ENCODE results near the gene SBK2. TPM values are rescaled to one million over a fixed set of nuclear protein-coding genes. Genes with fewer than 3 reads are reported as not detected.

Gene SBK2
- total and polyA plus RNA-seq, 2 donors = not detected

DNA sequence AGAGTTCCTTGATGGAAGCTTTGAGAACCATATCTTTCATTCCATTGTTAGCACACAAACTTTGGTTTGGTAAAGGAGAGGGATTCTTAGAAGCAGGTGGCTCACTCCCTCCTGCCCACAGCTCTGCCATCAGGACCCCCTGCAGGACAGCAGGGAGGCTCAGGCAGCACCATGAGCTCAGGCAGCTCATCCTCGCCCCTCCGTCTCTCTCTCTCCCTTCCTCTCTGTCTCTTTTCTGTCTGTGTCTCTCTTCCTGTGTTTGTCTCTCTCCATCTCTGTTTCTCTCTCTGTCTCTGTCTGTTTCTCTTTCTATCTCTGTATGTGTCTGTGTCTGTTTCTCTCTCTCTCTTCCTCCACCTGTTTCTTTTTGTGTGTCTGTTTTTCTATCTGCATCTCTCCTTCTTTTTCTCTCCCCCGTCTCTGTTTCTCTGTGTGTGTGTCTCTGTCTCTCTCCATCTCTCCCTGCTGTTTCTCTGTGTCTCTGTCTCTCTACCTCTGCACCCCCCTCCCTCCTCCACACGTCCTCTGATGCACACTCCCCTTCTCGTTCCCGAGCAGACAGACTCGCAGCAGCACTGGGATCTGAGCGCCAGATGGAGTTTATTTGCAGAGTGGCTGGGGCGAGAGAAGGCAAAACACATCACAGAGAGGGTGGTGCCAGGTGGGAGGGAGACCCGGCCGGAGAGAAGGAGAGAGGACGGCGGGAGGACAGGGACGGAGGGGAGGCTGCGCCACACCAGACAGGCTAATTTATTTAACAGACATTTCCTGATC is 8.7 kb downstream of the SBK2 start:
- 81% methylated on average over 15 of the region's 15 CpGs for WGBS
- DNase-seq (ENCODE audit: low read depth in 6 of 9, low spot score in 9 of 9) = no peak
- H3K9me3 ChIP-seq (ENCODE audit: control insufficient read depth in 2 of 2, insufficient read depth in 1 of 2, low read length in 1 of 2) = peaks cover 0 to 1% of the 10 kb centered on the region in 2 donors
- peaks cover 0 to 9% of the 10 kb centered on the region in 2 donors for H3K27me3 ChIP-seq (ENCODE audit: control insufficient read depth in 2 of 2, insufficient read depth in 1 of 2, low read length in 1 of 2)
- H3K27ac ChIP-seq (ENCODE audit: low read depth in 1 of 2, low read length in 1 of 2) = no peak overlapping the region
- no peak overlapping the region for H3K4me3 ChIP-seq (ENCODE audit: low read length in 2 of 2)
- no peaks in the 10 kb centered on the region for H3K4me1 ChIP-seq (ENCODE audit: control insufficient read depth in 2 of 2, insufficient read depth in 2 of 2, low read length in 2 of 2)
- no peaks in the 10 kb centered on the region for H3K36me3 ChIP-seq (ENCODE audit: control insufficient read depth in 2 of 2, insufficient read depth in 2 of 2, low read length in 1 of 2)

DNA sequence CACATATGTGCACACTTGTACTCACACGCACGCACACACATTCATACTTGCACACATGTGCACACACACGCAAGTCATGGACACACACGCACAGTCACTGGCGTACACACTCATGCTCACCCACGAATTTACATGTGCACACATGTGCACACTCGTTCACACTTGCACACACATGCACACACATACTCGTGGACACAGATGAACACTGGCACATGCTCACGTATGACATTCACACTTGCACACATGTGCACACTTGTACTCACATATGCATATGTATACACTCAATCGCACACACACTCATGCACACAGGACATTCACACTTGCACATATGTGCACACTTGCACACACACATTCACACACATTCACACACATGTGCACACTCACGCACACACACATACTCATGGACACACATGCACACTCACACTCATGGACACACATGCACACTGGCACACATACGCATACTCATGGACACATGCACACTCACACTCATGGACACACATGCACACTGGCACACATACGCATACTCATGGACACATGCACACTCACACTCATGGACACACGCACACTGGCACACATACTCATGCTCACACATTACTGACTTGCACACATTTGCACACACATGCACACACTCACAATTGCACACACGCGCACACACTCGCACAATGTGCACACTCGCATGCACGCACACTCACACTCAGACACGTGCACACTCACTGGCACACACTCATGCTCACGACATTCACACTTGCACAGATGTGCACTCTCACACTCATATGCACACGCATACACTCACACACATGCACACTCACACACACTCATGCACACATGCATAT is 9.5 kb downstream of the SBK2 start:
- WGBS = 91% methylated on average over 22 of the region's 22 CpGs
- no peak overlapping the region for H3K27ac ChIP-seq (ENCODE audit: low read depth in 1 of 2, low read length in 1 of 2)
- H3K27me3 ChIP-seq (ENCODE audit: control insufficient read depth in 2 of 2, insufficient read depth in 1 of 2, low read length in 1 of 2) = peaks cover 0 to 9% of the 10 kb centered on the region in 2 donors
- H3K36me3 ChIP-seq (ENCODE audit: control insufficient read depth in 2 of 2, insufficient read depth in 2 of 2, low read length in 1 of 2) = no peaks in the 10 kb centered on the region
- no peak for DNase-seq (ENCODE audit: low read depth in 6 of 9, low spot score in 9 of 9)
- H3K4me1 ChIP-seq (ENCODE audit: control insufficient read depth in 2 of 2, insufficient read depth in 2 of 2, low read length in 2 of 2) = no peaks in the 10 kb centered on the region
- no peak overlapping the region for H3K4me3 ChIP-seq (ENCODE audit: low read length in 2 of 2)
- H3K9me3 ChIP-seq (ENCODE audit: control insufficient read depth in 2 of 2, insufficient read depth in 1 of 2, low read length in 1 of 2) = peaks cover 0 to 1% of the 10 kb centered on the region in 2 donors

DNA sequence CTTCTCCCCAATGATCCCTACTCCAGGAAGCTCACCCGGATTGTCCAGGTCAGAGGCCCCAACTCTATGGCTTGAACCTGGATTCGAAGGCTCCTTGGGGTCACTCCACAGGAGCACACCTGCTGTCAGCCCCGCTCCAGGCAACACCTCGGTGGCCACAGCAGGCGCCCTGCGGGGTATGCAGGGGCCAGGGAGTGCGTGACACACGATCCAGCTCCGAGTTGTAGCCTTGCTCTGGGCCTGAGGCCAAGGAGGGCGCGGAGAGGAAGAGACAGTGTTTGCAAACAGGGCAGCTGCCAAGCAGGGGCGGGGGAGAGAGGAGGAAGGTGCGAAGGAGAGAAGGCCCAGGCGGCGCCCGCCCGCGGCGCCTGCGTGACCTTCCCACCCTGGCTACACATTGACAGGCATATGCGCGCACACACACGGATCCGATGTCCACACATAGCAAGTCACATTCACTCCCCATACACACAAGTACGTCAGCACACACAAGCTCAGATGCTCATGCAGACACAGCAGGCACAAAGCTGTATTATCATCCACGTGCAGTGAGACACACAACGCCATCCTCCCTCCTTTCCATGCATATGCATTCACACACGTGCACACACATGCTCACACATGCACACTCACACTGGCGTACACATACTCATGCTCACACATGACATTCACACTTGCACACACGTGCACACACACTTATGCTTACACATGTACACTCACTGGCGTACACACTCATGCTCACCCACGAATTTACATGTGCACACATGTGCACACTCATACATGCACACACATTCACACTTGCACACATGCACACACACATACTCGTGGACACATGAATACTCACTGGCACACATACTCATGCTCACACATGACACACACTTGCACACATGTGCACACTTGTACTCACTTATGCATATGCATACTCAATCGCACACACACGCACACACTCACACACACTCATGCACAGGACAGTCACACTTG is 10.4 kb downstream of the SBK2 start:
- Histone ChIP-seq H3K9me3 (ENCODE audit: control insufficient read depth in 2 of 2, insufficient read depth in 1 of 2, low read length in 1 of 2) (peaks cover 0 to 1% of the 10 kb centered on the region in 2 donors), H3K4me1 (ENCODE audit: control insufficient read depth in 2 of 2, insufficient read depth in 2 of 2, low read length in 2 of 2) (no peaks in the 10 kb centered on the region), H3K36me3 (ENCODE audit: control insufficient read depth in 2 of 2, insufficient read depth in 2 of 2, low read length in 1 of 2) (no peaks in the 10 kb centered on the region), H3K4me3 (ENCODE audit: low read length in 2 of 2) (no peak overlapping the region), H3K27ac (ENCODE audit: low read depth in 1 of 2, low read length in 1 of 2) (no peak overlapping the region), H3K27me3 (ENCODE audit: control insufficient read depth in 2 of 2, insufficient read depth in 1 of 2, low read length in 1 of 2) (peaks cover 0 to 9% of the 10 kb centered on the region in 2 donors)
- WGBS = 49% methylated on average over 35 of the region's 35 CpGs
- DNase-seq (ENCODE audit: low read depth in 6 of 9, low spot score in 9 of 9) = no peak

DNA sequence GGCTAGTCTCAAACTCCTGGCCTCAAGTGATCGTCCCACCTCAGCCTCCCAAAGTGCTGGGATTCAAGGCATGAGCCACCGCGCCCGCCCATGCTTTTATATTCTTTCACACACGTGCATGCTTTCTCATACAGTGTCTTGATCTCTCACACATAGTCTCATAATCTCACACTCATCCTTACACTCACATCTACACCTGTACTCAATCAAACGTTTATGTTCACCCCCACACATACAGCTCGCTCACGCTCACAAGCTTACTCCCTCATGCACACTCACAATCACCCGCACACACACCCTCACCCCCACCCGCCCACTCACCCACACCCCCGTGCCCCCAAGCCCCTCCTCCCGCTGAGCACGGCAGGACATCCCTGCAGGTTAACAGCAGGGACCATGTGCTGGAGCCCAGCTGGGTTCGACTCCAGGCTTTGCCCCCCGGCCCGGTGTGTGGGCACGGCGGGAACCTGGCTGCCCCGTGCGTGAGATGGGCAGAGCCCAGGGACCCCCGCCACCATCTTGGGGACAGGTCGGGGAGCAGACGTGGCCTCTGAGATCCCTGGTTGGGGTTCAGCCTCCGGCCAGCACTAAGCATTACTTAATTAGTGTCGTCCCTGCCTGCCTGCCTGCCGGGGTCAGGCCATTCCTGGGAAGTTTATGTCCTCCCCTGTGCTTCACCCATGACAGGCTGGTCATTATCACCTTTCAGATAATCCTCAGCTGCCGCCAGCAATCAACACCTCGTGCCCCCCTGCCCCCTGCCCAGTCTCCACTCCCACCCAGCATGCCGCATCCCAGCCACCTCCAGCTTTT is 11.4 kb downstream of the SBK2 start:
- WGBS = 84% methylated on average over 29 of the region's 29 CpGs
- no peak overlapping the region for H3K27ac ChIP-seq (ENCODE audit: low read depth in 1 of 2, low read length in 1 of 2)
- H3K9me3 ChIP-seq (ENCODE audit: control insufficient read depth in 2 of 2, insufficient read depth in 1 of 2, low read length in 1 of 2) = no peaks in the 10 kb centered on the region
- no peaks in the 10 kb centered on the region for H3K36me3 ChIP-seq (ENCODE audit: control insufficient read depth in 2 of 2, insufficient read depth in 2 of 2, low read length in 1 of 2)
- peaks cover 0 to 9% of the 10 kb centered on the region in 2 donors for H3K27me3 ChIP-seq (ENCODE audit: control insufficient read depth in 2 of 2, insufficient read depth in 1 of 2, low read length in 1 of 2)
- no peak for DNase-seq (ENCODE audit: low read depth in 6 of 9, low spot score in 9 of 9)
- H3K4me3 ChIP-seq (ENCODE audit: low read length in 2 of 2) = no peak overlapping the region
- no peaks in the 10 kb centered on the region for H3K4me1 ChIP-seq (ENCODE audit: control insufficient read depth in 2 of 2, insufficient read depth in 2 of 2, low read length in 2 of 2)

DNA sequence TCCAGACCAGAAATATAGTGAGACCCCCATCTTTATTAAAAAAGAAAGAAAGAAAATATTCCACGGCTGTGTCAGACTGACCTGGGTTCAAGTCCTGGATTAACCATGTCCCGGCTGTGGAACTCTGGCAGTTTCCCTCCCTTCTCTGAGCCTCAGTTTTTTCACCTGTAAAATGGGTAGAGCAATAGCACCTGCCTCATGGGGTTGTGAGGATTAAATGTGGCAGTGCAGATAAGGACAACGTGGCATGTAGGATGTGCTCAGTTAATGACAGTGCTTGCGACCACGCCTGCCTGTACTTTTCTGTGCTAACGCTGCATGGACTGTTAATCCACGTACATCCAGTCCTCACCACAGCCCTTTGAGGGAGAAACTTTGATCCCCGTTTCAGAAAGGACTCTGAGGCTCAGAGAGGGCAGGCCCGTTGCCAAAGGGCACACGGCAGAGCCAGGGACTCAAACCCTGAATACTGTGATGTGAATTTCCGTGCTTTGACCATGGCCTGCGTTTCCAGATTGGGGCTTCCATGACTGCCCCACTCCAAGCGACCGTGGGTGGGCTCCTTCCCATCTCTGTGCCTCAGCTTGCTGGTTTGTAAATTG is 16.1 kb downstream of the SBK2 start:
- Histone ChIP-seq H3K9me3 (ENCODE audit: control insufficient read depth in 2 of 2, insufficient read depth in 1 of 2, low read length in 1 of 2) (no peaks in the 10 kb centered on the region), H3K4me3 (ENCODE audit: low read length in 2 of 2) (no peak overlapping the region), H3K27ac (ENCODE audit: low read depth in 1 of 2, low read length in 1 of 2) (no peak overlapping the region), H3K36me3 (ENCODE audit: control insufficient read depth in 2 of 2, insufficient read depth in 2 of 2, low read length in 1 of 2) (no peaks in the 10 kb centered on the region), H3K4me1 (ENCODE audit: control insufficient read depth in 2 of 2, insufficient read depth in 2 of 2, low read length in 2 of 2) (peaks cover 5% of the 10 kb centered on the region in 2 donors), H3K27me3 (ENCODE audit: control insufficient read depth in 2 of 2, insufficient read depth in 1 of 2, low read length in 1 of 2) (peaks cover 0 to 2% of the 10 kb centered on the region in 2 donors)
- DNase-seq (ENCODE audit: low read depth in 6 of 9, low spot score in 9 of 9) = no peak
- 89% methylated on average over 14 of the region's 14 CpGs for WGBS

DNA sequence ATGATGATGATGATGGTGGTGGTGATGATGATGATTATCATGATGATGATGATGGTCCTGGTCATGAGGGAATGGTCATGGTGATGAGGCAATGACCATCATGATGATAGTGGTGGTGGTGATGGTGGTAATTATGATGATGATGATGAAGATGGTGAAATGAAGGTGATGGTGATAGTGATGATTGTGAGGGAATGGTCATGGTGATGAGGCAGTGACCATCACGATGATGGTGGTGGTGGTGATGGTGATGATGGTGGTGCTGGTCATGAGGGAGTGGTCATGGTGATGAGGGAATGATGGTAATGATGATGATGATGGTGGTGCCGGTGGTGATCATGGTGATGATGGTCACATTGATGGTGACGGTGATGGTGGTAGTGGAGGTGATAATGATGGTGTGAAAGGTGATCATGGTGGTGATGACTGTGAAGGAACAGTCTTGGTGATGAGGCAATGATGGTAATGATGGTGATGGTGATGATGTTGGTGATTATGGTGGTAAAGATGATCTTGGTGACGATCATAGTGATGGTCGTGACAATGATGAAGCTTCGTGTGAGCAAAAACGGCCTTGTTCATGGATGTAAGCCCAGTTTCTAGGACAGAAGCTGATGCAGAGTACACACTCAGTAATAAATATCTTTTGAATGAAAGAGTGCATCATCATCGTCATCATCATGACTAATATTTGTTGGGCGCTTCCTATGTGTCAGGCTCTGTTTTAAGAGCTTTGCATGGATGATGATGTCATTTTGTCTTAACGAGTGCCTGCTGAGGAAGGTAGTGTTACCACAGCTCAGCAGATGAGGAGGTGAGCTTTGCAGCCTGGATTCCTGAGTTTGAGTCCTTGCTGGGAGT is 17.3 kb downstream of the SBK2 start:
- H3K9me3 ChIP-seq (ENCODE audit: control insufficient read depth in 2 of 2, insufficient read depth in 1 of 2, low read length in 1 of 2) = no peaks in the 10 kb centered on the region
- peaks cover 5% of the 10 kb centered on the region in 2 donors for H3K4me1 ChIP-seq (ENCODE audit: control insufficient read depth in 2 of 2, insufficient read depth in 2 of 2, low read length in 2 of 2)
- 96% methylated on average over 10 of the region's 10 CpGs for WGBS
- no peak overlapping the region for H3K4me3 ChIP-seq (ENCODE audit: low read length in 2 of 2)
- DNase-seq (ENCODE audit: low read depth in 6 of 9, low spot score in 9 of 9) = no peak
- H3K27me3 ChIP-seq (ENCODE audit: control insufficient read depth in 2 of 2, insufficient read depth in 1 of 2, low read length in 1 of 2) = peaks cover 0 to 3% of the 10 kb centered on the region in 2 donors
- H3K27ac ChIP-seq (ENCODE audit: low read depth in 1 of 2, low read length in 1 of 2) = no peak overlapping the region
- H3K36me3 ChIP-seq (ENCODE audit: control insufficient read depth in 2 of 2, insufficient read depth in 2 of 2, low read length in 1 of 2) = no peaks in the 10 kb centered on the region

DNA sequence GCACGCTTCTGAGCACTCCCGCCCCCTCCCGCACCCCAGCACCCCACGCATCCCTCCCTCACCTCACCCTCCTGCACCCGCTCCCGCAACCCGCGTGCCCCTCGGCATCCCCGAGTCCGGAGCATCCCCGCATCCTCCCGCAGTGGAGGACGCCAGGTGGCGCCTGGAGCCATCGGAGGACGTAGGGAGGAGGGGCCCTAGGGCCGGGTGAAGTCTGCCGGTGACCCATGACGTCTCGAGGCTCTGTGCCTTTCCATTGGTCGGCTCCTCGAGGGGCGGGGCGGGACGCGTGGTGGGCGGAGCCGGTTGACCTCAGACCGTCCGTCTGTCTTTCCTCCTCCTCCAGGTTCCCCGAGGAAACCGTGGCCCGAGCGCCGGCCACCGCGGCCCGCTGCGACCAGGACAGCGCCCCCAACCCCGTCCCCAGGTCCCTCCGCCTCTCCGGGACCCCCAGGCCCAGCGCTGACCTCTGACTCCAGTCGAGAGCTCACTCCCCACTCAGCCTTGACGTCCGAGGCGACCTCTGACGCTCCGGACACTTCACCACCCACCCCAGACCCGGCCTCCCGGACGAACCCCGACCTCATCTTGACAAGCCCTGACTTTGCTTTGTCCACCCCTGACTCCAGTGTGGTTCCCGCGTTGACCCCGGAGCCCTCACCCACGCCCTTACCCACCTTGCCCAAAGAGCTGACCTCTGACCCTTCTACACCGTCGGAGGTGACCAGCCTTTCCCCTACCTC is 19.9 kb downstream of the SBK2 start:
- peaks cover 0 to 5% of the 10 kb centered on the region in 2 donors for H3K36me3 ChIP-seq (ENCODE audit: control insufficient read depth in 2 of 2, insufficient read depth in 2 of 2, low read length in 1 of 2)
- peak; percentile 55 to 91 (median 71) for DNase-seq (ENCODE audit: low read depth in 6 of 9, low spot score in 9 of 9)
- peak overlapping the region in 1 of 2 donors; percentile 74 for H3K27ac ChIP-seq (ENCODE audit: low read depth in 1 of 2, low read length in 1 of 2)
- H3K4me3 ChIP-seq (ENCODE audit: low read length in 2 of 2) = peak overlapping the region; percentile 13 to 46
- H3K27me3 ChIP-seq (ENCODE audit: control insufficient read depth in 2 of 2, insufficient read depth in 1 of 2, low read length in 1 of 2) = peaks cover 0 to 5% of the 10 kb centered on the region in 2 donors
- H3K4me1 ChIP-seq (ENCODE audit: control insufficient read depth in 2 of 2, insufficient read depth in 2 of 2, low read length in 2 of 2) = peaks cover 5% of the 10 kb centered on the region in 2 donors
- 12% methylated on average over 61 of the region's 61 CpGs for WGBS
- no peaks in the 10 kb centered on the region for H3K9me3 ChIP-seq (ENCODE audit: control insufficient read depth in 2 of 2, insufficient read depth in 1 of 2, low read length in 1 of 2)

All from thymus (tissue), 11 donors.